ENCODE results near the gene BCS1L. TPM values are rescaled to one million over a fixed set of nuclear protein-coding genes. Genes with fewer than 3 reads are reported as not detected.

BCS1L gene
- total and polyA plus RNA-seq, 3 experiments from 2014 or later: 10.1 to 93.9 (median 91.7) TPM

DNA sequence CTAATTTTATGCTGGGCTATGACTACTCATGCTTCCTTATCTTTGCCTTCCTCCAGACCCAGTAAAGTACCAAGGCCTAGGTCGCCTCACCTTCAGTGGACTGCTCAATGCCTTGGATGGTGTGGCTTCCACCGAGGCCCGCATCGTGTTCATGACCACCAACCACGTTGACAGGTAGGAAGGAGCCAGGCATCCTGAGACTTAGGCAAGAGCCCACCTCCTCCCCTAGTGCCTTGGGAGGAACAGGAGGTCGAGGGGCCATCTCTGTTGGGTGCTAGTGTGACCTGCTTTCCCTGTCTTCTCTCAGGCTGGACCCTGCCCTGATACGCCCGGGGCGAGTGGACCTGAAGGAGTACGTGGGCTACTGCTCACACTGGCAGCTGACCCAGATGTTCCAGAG is 3.3 kb downstream of the BCS1L start:
- Mint-ChIP-seq H3K4me3 (peak overlapping the region in 1 of 7 donors; percentile 72), H3K36me3 (peaks cover 0 to 71% (median 22%) of the 10 kb centered on the region in 3 donors), H3K4me1 (peaks cover 21 to 27% (median 26%) of the 10 kb centered on the region in 3 donors), H3K27me3 (no peaks in the 10 kb centered on the region), H3K9me3 (no peaks in the 10 kb centered on the region), H3K27ac (no peak overlapping the region)
- ChIA-PET CTCF (interaction anchor here (0.8 kb wide), 1 partner anchor 190 kb away, joined by 3 read pairs; no protein-coding TSS in a partner anchor), POLR2A (no interaction called here)
- Histone ChIP-seq H3K4me1 (ENCODE audit: insufficient read depth, low read length) (peaks cover 18% of the 10 kb centered on the region), H3K4me3 (ENCODE audit: low read length) (no peak overlapping the region), H3K36me3 (ENCODE audit: insufficient read depth, low read length) (peaks cover 39% of the 10 kb centered on the region), H3K27me3 (ENCODE audit: insufficient read depth, low read length, poor library complexity, severe bottlenecking) (no peaks in the 10 kb centered on the region), H3K27ac (ENCODE audit: low read depth, low read length) (no peak overlapping the region), H3K9me3 (ENCODE audit: low read length) (no peaks in the 10 kb centered on the region)
- DNase-seq: no peak

- ChIA-PET CTCF (no interaction called here), POLR2A (no interaction called here)
- Mint-ChIP-seq H3K4me3 (no peak overlapping the region), H3K27me3 (no peaks in the 10 kb centered on the region), H3K9me3 (no peaks in the 10 kb centered on the region), H3K36me3 (peaks cover 0 to 75% (median 27%) of the 10 kb centered on the region in 3 donors), H3K4me1 (peaks cover 12 to 18% (median 17%) of the 10 kb centered on the region in 3 donors), H3K27ac (no peak overlapping the region)
- H3K4me3 ChIP-seq (ENCODE audit: low read length): no peak overlapping the region
- H3K9me3 ChIP-seq (ENCODE audit: low read length): no peaks in the 10 kb centered on the region
- H3K4me1 ChIP-seq (ENCODE audit: insufficient read depth, low read length): peaks cover 9% of the 10 kb centered on the region
- no peak overlapping the region for H3K27ac ChIP-seq (ENCODE audit: low read depth, low read length)
- peaks cover 48% of the 10 kb centered on the region for H3K36me3 ChIP-seq (ENCODE audit: insufficient read depth, low read length)
- no peaks in the 10 kb centered on the region for H3K27me3 ChIP-seq (ENCODE audit: insufficient read depth, low read length, poor library complexity, severe bottlenecking)
- DNase-seq: no peak
Measured at GRCh38 chr2:218663901-218664300, 4.4 kb downstream of the BCS1L start.

- CTCF ChIA-PET: no interaction called here
- Mint-ChIP-seq H3K4me1 (peaks cover 8 to 17% (median 9%) of the 10 kb centered on the region in 3 donors), H3K9me3 (no peaks in the 10 kb centered on the region), H3K27me3 (no peaks in the 10 kb centered on the region), H3K4me3 (peak overlapping the region in 1 of 7 donors; percentile 27), H3K36me3 (peaks cover 0 to 72% (median 27%) of the 10 kb centered on the region in 3 donors), H3K27ac (peak overlapping the region in 1 of 8 donors; percentile 23)
- POLR2A ChIA-PET: no interaction called here
- Histone ChIP-seq H3K27me3 (ENCODE audit: insufficient read depth, low read length, poor library complexity, severe bottlenecking) (no peaks in the 10 kb centered on the region), H3K27ac (ENCODE audit: low read depth, low read length) (no peak overlapping the region), H3K4me1 (ENCODE audit: insufficient read depth, low read length) (peaks cover 9% of the 10 kb centered on the region), H3K36me3 (ENCODE audit: insufficient read depth, low read length) (peaks cover 48% of the 10 kb centered on the region), H3K9me3 (ENCODE audit: low read length) (no peaks in the 10 kb centered on the region), H3K4me3 (ENCODE audit: low read length) (no peak overlapping the region)
- DNase-seq: no peak
Measured at GRCh38 chr2:218664653-218665052, 5.2 kb downstream of the BCS1L start.

DNA sequence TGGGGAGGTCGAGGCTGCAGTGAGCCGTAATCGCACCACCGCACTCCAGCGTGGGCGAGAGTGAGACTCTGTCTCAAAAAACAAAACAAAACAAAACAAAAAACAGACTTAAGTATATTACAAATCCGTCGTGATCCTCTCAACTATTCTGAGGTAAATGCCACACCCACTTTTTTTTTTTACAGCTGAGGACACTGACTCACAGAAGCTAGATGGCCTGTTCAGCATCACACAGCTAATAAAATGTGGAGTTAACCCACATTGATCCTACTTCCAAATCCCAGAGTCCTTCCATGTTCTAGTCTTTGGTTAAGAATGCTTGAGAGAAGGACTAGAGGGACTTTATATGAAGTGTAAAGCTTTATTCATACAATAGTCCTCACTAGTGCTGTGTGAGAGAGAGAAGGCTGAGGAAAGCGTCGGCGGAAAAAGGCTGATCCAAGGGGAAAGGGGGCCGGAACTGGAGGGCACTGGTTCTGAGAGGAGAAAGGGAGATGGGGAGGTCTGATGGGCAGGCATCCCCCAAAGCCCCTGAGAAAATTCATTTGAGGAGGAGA is 11.7 kb downstream of the BCS1L start:
- Mint-ChIP-seq H3K4me1 (peaks cover 21 to 35% (median 23%) of the 10 kb centered on the region in 3 donors), H3K27ac (peak overlapping the region; percentile 85 to 99 (median 98)), H3K36me3 (peaks cover 0 to 46% (median 9%) of the 10 kb centered on the region in 3 donors), H3K4me3 (peak overlapping the region; percentile 89 to 100 (median 98)), H3K27me3 (no peaks in the 10 kb centered on the region), H3K9me3 (no peaks in the 10 kb centered on the region)
- ChIA-PET CTCF (interaction anchor here (1.3 to 3.0 kb wide), 4 partner anchors 12 to 176 kb away, joined by 3 to 34 read pairs (median 10); partner anchors contain the start of genes BCS1L, TTLL4 and ZNF142), POLR2A (interaction anchor here (3.5 kb wide), 1 partner anchor 12 kb away, joined by 39 read pairs; the partner anchor contains the start of genes BCS1L and ZNF142)
- Histone ChIP-seq H3K4me1 (ENCODE audit: insufficient read depth, low read length) (peaks cover 17% of the 10 kb centered on the region), H3K27me3 (ENCODE audit: insufficient read depth, low read length, poor library complexity, severe bottlenecking) (no peaks in the 10 kb centered on the region), H3K27ac (ENCODE audit: low read depth, low read length) (peak overlapping the region; percentile 82), H3K9me3 (ENCODE audit: low read length) (no peaks in the 10 kb centered on the region), H3K4me3 (ENCODE audit: low read length) (peak overlapping the region; percentile 97), H3K36me3 (ENCODE audit: insufficient read depth, low read length) (peaks cover 19% of the 10 kb centered on the region)
- no peak for DNase-seq

DNA sequence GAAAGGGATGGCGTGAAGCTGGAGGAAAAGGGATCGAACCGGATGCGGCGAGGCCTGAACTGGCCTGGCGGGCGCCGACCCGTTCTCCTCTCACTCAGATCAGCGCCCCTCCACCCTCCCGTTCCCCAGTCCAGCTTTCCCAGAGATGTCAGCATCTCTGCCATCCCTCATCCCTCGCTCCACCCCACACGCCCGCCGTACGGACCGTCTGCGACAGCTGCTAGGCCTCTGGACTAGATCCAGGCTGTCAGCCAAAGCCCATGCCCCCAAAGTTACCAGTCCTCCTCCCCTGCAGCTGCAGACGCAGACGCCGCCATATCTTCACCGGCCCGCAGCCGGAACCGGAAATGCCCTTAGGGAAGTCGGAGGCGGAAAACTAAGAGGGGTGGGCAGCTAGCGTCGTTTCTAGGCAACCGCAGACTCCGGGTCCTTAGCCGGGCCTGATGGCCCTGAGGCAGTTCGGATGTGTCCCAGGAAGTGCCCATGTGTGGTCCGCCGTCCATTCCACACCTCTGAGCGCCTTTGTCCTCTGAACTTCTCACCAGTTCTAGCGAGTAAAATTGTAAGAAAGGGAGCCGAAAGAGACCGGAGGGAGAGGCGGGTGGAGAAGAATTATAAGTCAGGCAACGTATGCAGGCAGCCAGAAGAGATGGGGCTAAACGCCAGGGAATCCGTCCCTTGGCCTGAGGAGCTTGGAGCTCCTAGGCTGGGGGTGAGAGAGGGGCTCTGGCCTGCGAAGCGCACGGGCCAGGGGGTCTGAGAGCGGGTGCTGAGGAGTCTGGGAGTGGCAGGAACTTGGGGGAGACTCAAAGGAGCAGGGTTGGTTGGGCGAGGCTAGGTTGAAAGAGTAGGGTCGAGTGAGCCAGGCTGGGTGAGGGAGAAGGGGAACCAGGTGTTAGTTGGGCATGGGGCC is 12.4 kb downstream of the BCS1L start, which contains the start of the genes RNF25 and STK36:
RNF25 (minus strand) TSS at position 349 of the 913 bp plus-strand sequence; CDS start at position 317, 32 bp downstream.
STK36 (plus strand) TSS at position 433 of the 913 bp plus-strand sequence. CDS start 744 bp downstream, outside the sequence.
- H3K36me3 ChIP-seq (ENCODE audit: insufficient read depth, low read length): peaks cover 13% of the 10 kb centered on the region
- peak within 1 kb of the TSS; percentile 97 for H3K4me3 ChIP-seq (ENCODE audit: low read length)
- peak; percentile 69 to 89 (median 78) for DNase-seq
- Mint-ChIP-seq H3K9me3 (no peaks in the 10 kb centered on the region), H3K27ac (peak within 1 kb of the TSS; percentile 85 to 99 (median 98)), H3K36me3 (peaks cover 0 to 43% (median 6%) of the 10 kb centered on the region in 3 donors), H3K4me1 (peaks cover 21 to 35% (median 23%) of the 10 kb centered on the region in 3 donors), H3K27me3 (no peaks in the 10 kb centered on the region), H3K4me3 (peak within 1 kb of the TSS; percentile 89 to 100 (median 98))
- H3K9me3 ChIP-seq (ENCODE audit: low read length): no peaks in the 10 kb centered on the region
- peak within 1 kb of the TSS; percentile 82 for H3K27ac ChIP-seq (ENCODE audit: low read depth, low read length)
- H3K4me1 ChIP-seq (ENCODE audit: insufficient read depth, low read length): peaks cover 17% of the 10 kb centered on the region
- ChIA-PET CTCF (interaction anchor here (1.0 to 3.0 kb wide), 5 partner anchors 13 to 731 kb away, joined by 3 to 34 read pairs (median 5); partner anchors contain the start of genes BCS1L, TTLL4 and ZNF142), POLR2A (interaction anchor here (0.7 to 3.5 kb wide), 3 partner anchors 13 to 265 kb away, joined by 3 to 39 read pairs (median 3); partner anchors contain the start of genes BCS1L, TTLL4 and ZNF142)
- no peaks in the 10 kb centered on the region for H3K27me3 ChIP-seq (ENCODE audit: insufficient read depth, low read length, poor library complexity, severe bottlenecking)

DNA sequence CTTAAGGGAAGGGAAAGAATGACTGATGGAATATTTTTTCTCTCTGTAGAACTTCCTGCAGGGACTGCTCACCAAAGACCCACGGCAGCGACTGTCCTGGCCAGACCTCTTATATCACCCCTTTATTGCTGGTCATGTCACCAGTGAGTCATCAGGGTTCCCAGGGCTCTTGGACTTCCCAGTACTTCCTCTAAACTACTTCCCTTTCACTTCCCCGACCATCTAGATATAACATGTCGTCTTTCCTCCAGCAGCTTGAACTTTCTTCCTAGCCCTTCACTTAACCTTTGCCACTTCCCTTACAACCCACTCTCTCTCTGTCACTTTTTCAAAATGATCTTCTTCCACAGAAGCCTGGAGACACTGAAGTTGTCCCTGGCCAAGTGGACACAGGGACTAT is 19.6 kb downstream of the BCS1L start:
- no peaks in the 10 kb centered on the region for H3K27me3 ChIP-seq (ENCODE audit: insufficient read depth, low read length, poor library complexity, severe bottlenecking)
- DNase-seq: no peak
- CTCF ChIA-PET: no interaction called here
- Mint-ChIP-seq H3K27ac (peak overlapping the region in 1 of 8 donors; percentile 47), H3K36me3 (peaks cover 0 to 38% (median 6%) of the 10 kb centered on the region in 3 donors), H3K4me1 (no peaks in the 10 kb centered on the region), H3K27me3 (no peaks in the 10 kb centered on the region), H3K9me3 (no peaks in the 10 kb centered on the region), H3K4me3 (peak overlapping the region in 1 of 7 donors; percentile 29)
- POLR2A ChIA-PET: no interaction called here
- H3K4me1 ChIP-seq (ENCODE audit: insufficient read depth, low read length): no peaks in the 10 kb centered on the region
- no peak overlapping the region for H3K4me3 ChIP-seq (ENCODE audit: low read length)
- no peaks in the 10 kb centered on the region for H3K36me3 ChIP-seq (ENCODE audit: insufficient read depth, low read length)
- no peaks in the 10 kb centered on the region for H3K9me3 ChIP-seq (ENCODE audit: low read length)
- H3K27ac ChIP-seq (ENCODE audit: low read depth, low read length): no peak overlapping the region

GRCh38 chr2:218680061-218680460 is 20.6 kb downstream of the BCS1L start:
- Mint-ChIP-seq H3K4me3 (no peak overlapping the region), H3K36me3 (peaks cover 0 to 39% (median 6%) of the 10 kb centered on the region in 3 donors), H3K9me3 (no peaks in the 10 kb centered on the region), H3K4me1 (no peaks in the 10 kb centered on the region), H3K27ac (no peak overlapping the region), H3K27me3 (no peaks in the 10 kb centered on the region)
- no peak overlapping the region for H3K27ac ChIP-seq (ENCODE audit: low read depth, low read length)
- H3K27me3 ChIP-seq (ENCODE audit: insufficient read depth, low read length, poor library complexity, severe bottlenecking): no peaks in the 10 kb centered on the region
- no peak for DNase-seq
- no peaks in the 10 kb centered on the region for H3K36me3 ChIP-seq (ENCODE audit: insufficient read depth, low read length)
- ChIA-PET POLR2A (no interaction called here), CTCF (no interaction called here)
- no peaks in the 10 kb centered on the region for H3K9me3 ChIP-seq (ENCODE audit: low read length)
- H3K4me3 ChIP-seq (ENCODE audit: low read length): no peak overlapping the region
- no peaks in the 10 kb centered on the region for H3K4me1 ChIP-seq (ENCODE audit: insufficient read depth, low read length)

All from CD8-positive, alpha-beta memory T cell (primary cell).